CD4-positive, alpha-beta T cell treated with Interleukin-2 at 100 ng/mL for 4 hours (primary cell): ENCODE results near the gene ZNF438.
"Not testable (repeated sequence)": the region's sequence is repeated elsewhere in the genome, so short reads cannot be mapped to it uniquely, and the experiment has no call there.

Experiments
- DNase-seq: peaks from one replicate; pipeline ENCODE4 v3.0.0-alpha.2; 2020; ENCODE audit warnings: low spot score

ZNF438 gene

GRCh38 chr10:31051703-31052102 lies 20.0 kb upstream of the ZNF438 start:
- DNase-seq = no peak

GRCh38 chr10:31042670-31043069 lies 11.0 kb upstream of the ZNF438 start:
- DNase-seq = no peak

- DNase-seq = no peak
Measured at GRCh38 chr10:31041011-31041410, 9.3 kb upstream of the ZNF438 start.

GRCh38 chr10:31039006-31039405 lies 7.3 kb upstream of the ZNF438 start:
- DNase-seq = not testable (repeated sequence)

- no peak for DNase-seq
Measured at GRCh38 chr10:31037749-31038148, 6.1 kb upstream of the ZNF438 start.

GRCh38 chr10:31036209-31036608 lies 4.5 kb upstream of the ZNF438 start:
- DNase-seq = no peak

- DNase-seq = no peak
Measured at GRCh38 chr10:31035266-31035798, 3.7 kb upstream of the ZNF438 start.

- DNase-seq = no peak
Measured at GRCh38 chr10:31034098-31034909, 2.6 kb upstream of the ZNF438 start.

- DNase-seq = no peak
Measured at GRCh38 chr10:31033147-31033546, 1.5 kb upstream of the ZNF438 start.

GRCh38 chr10:31032258-31033132 lies 830 bp upstream of the ZNF438 start:
- peak; percentile 94 for DNase-seq

GRCh38 chr10:31031205-31031557 lies 484 bp downstream of the ZNF438 start:
- no peak for DNase-seq

GRCh38 chr10:31030800-31031199 lies 865 bp downstream of the ZNF438 start:
- no peak for DNase-seq

GRCh38 chr10:31030260-31030659 lies 1.4 kb downstream of the ZNF438 start:
- DNase-seq = no peak

GRCh38 chr10:31028081-31028480 lies 3.6 kb downstream of the ZNF438 start:
- no peak for DNase-seq

- DNase-seq = not testable (repeated sequence)
Measured at GRCh38 chr10:31026279-31026678, 5.4 kb downstream of the ZNF438 start.

GRCh38 chr10:31025142-31025541 lies 6.5 kb downstream of the ZNF438 start:
- DNase-seq = no peak

- no peak for DNase-seq
Measured at GRCh38 chr10:31023558-31023957, 8.1 kb downstream of the ZNF438 start.

- DNase-seq = no peak
Measured at GRCh38 chr10:31020209-31020608, 11.5 kb downstream of the ZNF438 start.

GRCh38 chr10:31018962-31019361 lies 12.7 kb downstream of the ZNF438 start:
- no peak for DNase-seq

GRCh38 chr10:31018356-31018750 lies 13.3 kb downstream of the ZNF438 start:
- no peak for DNase-seq

- DNase-seq = no peak
Measured at GRCh38 chr10:31017534-31018355, 13.9 kb downstream of the ZNF438 start.
